Activated CD8-positive, alpha-beta T cell treated with anti-CD3 and anti-CD28 coated beads for 36 hours (primary cell): ENCODE results near the gene KLK15. TPM values are rescaled to one million over a fixed set of nuclear protein-coding genes. Genes with fewer than 3 reads are reported as not detected.

Experiments used
- ATAC-seq: fragments of 200-7000 bp; cut with Tn5 transposase; one replicate; pipeline ENCODE4 v1.10.0; 2021; ENCODE audit warnings: mild to moderate bottlenecking, moderate library complexity
- CTCF ChIA-PET: fragments of 350-600 bp; sonication (Branson Sonifier 250); formaldehyde crosslinking; loops from one replicate; lab custom pipeline; 2021; ENCODE audit warnings: antibody characterized with exemption; lab: Charles Lee
- POLR2A ChIA-PET: fragments of 350-600 bp; sonication (Branson Sonifier 250); formaldehyde crosslinking; loops from one replicate; lab custom pipeline; 2021; ENCODE audit warnings: antibody characterized with exemption; lab: Charles Lee
- DNase-seq: peaks from one replicate; pipeline ENCODE4 v3.0.0-alpha.2; 2020
- H3K27ac Mint-ChIP-seq: one replicate; pipeline ENCODE4 v1.8.0; 2021; ENCODE audit warnings: mild to moderate bottlenecking, mixed read lengths
- H3K27me3 Mint-ChIP-seq: one replicate; pipeline ENCODE4 v1.8.0; 2021; ENCODE audit warnings: mixed read lengths
- H3K36me3 Mint-ChIP-seq: one replicate; pipeline ENCODE4 v1.8.0; 2021; ENCODE audit warnings: low read depth, mixed read lengths
- H3K4me1 Mint-ChIP-seq: one replicate; pipeline ENCODE4 v1.8.0; 2021; ENCODE audit warnings: low read depth, mixed read lengths
- H3K4me3 Mint-ChIP-seq: one replicate; pipeline ENCODE4 v1.8.0; 2021; ENCODE audit warnings: mild to moderate bottlenecking, moderate library complexity, mixed read lengths
- H3K9me3 Mint-ChIP-seq: one replicate; pipeline ENCODE4 v1.8.0; 2021; ENCODE audit warnings: mixed read lengths
- CTCF ChIP-seq: fragments of 200-600 bp; IDR thresholded peaks from one replicate; pipeline ENCODE4 v1.8.0; 2022; ENCODE audit warnings: antibody characterized with exemption, mild to moderate bottlenecking
- intact Hi-C: fragments of 100-400 bp; cut with micrococcal nuclease; formaldehyde crosslinking; loops from one replicate; pipeline ENCODE4 v1.10.0; 2022
- total RNA-seq, 2 experiments: library from RNA; stranded (reverse); gene quantifications; one replicate each; pipeline ENCODE4 v1.2.3, GENCODE V29; 2021

KLK15 gene
- total RNA-seq, 2 experiments from 2014 or later, result not detected

- intact Hi-C loops, result no loop called here
- Mint-ChIP-seq H3K27ac (no peak overlapping the region), H3K36me3 (no peaks in the 10 kb centered on the region), H3K27me3 (peaks cover 26% of the 10 kb centered on the region), H3K9me3 (no peaks in the 10 kb centered on the region), H3K4me1 (no peaks in the 10 kb centered on the region), H3K4me3 (no peak overlapping the region)
- CTCF ChIA-PET, result interaction anchor here (1.4 kb wide), 1 partner anchor 332 kb away, joined by 4 read pairs; no protein-coding TSS in a partner anchor
- POLR2A ChIA-PET, result no interaction called here
- no peak for ATAC-seq
- DNase-seq, result no peak
- no peak for TF ChIP-seq CTCF
These were observed 36.1 kb upstream of the KLK15 start for GRCh38 chr19:50869479-50869878.

- no peaks in the 10 kb centered on the region for H3K36me3 Mint-ChIP-seq
- no peak overlapping the region for H3K27ac Mint-ChIP-seq
- TF ChIP-seq CTCF, result no peak
These were observed 28.3 kb upstream of the KLK15 start for GRCh38 chr19:50861496-50862286.

GRCh38 chr19:50861010-50861409 lies 27.6 kb upstream of the KLK15 start:
- CTCF ChIA-PET, result no interaction called here
- no peak overlapping the region for H3K4me3 Mint-ChIP-seq
- no peak overlapping the region for H3K27ac Mint-ChIP-seq
- H3K9me3 Mint-ChIP-seq, result no peaks in the 10 kb centered on the region
- intact Hi-C loops, result no loop called here
- no peaks in the 10 kb centered on the region for H3K36me3 Mint-ChIP-seq
- ATAC-seq, result no peak
- peaks cover 36% of the 10 kb centered on the region for H3K27me3 Mint-ChIP-seq
- POLR2A ChIA-PET, result no interaction called here
- no peaks in the 10 kb centered on the region for H3K4me1 Mint-ChIP-seq
- DNase-seq, result no peak
- no peak for TF ChIP-seq CTCF

More at GRCh38 chr19:50861496-50862286, 28.3 kb upstream of the KLK15 start:
- POLR2A ChIA-PET, result no interaction called here
- H3K27me3 Mint-ChIP-seq, result peaks cover 39% of the 10 kb centered on the region
- DNase-seq (no peak), ATAC-seq (no peak)
- H3K4me3 Mint-ChIP-seq, result no peak overlapping the region
- intact Hi-C loops, result no loop called here
- no peaks in the 10 kb centered on the region for H3K4me1 Mint-ChIP-seq
- CTCF ChIA-PET, result no interaction called here
- no peaks in the 10 kb centered on the region for H3K9me3 Mint-ChIP-seq

- no peak for TF ChIP-seq CTCF
- no peak overlapping the region for H3K4me3 Mint-ChIP-seq
- ATAC-seq, result no peak
These were observed 26.5 kb upstream of the KLK15 start for GRCh38 chr19:50859849-50860248.

GRCh38 chr19:50858886-50859285 lies 25.5 kb upstream of the KLK15 start:
- Mint-ChIP-seq H3K4me1 (no peaks in the 10 kb centered on the region), H3K27me3 (peaks cover 43% of the 10 kb centered on the region), H3K4me3 (no peak overlapping the region), H3K36me3 (no peaks in the 10 kb centered on the region), H3K27ac (no peak overlapping the region), H3K9me3 (no peaks in the 10 kb centered on the region)
- no peak for TF ChIP-seq CTCF
- intact Hi-C loops, result no loop called here
- ChIA-PET CTCF (no interaction called here), POLR2A (interaction anchor here (0.6 kb wide), 1 partner anchor 192 kb away, joined by 3 read pairs; no protein-coding TSS in a partner anchor)
- ATAC-seq (no peak), DNase-seq (no peak)

More at GRCh38 chr19:50859849-50860248, 26.5 kb upstream of the KLK15 start:
- Mint-ChIP-seq H3K27ac (no peak overlapping the region), H3K4me1 (no peaks in the 10 kb centered on the region), H3K27me3 (peaks cover 38% of the 10 kb centered on the region), H3K36me3 (no peaks in the 10 kb centered on the region), H3K9me3 (no peaks in the 10 kb centered on the region)
- CTCF ChIA-PET, result interaction anchor here (0.6 kb wide), 1 partner anchor 46 kb away, joined by 3 read pairs; no protein-coding TSS in a partner anchor
- no peak for DNase-seq
- intact Hi-C loops, result no loop called here
- POLR2A ChIA-PET, result no interaction called here
